ENCODE data around the gene PTPN1.

- TF ChIP-seq CTCF (conservative IDR thresholded peaks at IDR 0.05 in 1 of 2, IDR thresholded peaks at IDR 0.05 in 1 of 2; ENCODE audit: low read depth in 1 of 2, low read length in 2 of 2) (no peak), EZH2 (IDR thresholded peaks at IDR 0.05; ENCODE audit: low read length, missing control alignments) (no peak)
Observed at GRCh38 chr20:50471231-50471630, 39.0 kb upstream of the PTPN1 start.
